Hepatocyte (in vitro differentiated cells): ENCODE results near the gene CD7. TPM values are rescaled to one million over a fixed set of nuclear protein-coding genes. Genes with fewer than 3 reads are reported as not detected.

ENCODE experiments used
- DNase-seq: peaks from one replicate; pipeline ENCODE4 v3.0.0-alpha.2; 2016; ENCODE audit warnings: low spot score
- H2AFZ ChIP-seq: fragments of 200-600 bp; sonication (generic); 2 replicates; pipeline ENCODE4 v1.6.0; 2016; ENCODE audit warnings: antibody characterized with exemption, mild to moderate bottlenecking
- H3K27ac ChIP-seq: fragments of 200-600 bp; sonication (generic); 2 replicates; pipeline ENCODE4 v1.5.1; 2016; ENCODE audit warnings: mild to moderate bottlenecking
- H3K27me3 ChIP-seq: fragments of 200-600 bp; sonication (generic); 2 replicates; pipeline ENCODE4 v1.6.1; 2016
- H3K36me3 ChIP-seq: fragments of 200-600 bp; sonication (generic); replicated peaks from 2 replicates; pipeline ENCODE4 v1.5.1; 2016; ENCODE audit warnings: low read depth; ENCODE audit not compliant: insufficient read depth
- H3K4me1 ChIP-seq: fragments of 200-600 bp; sonication (generic); 2 replicates; pipeline ENCODE4 v1.5.1; 2016; ENCODE audit warnings: mild to moderate bottlenecking, moderate library complexity; ENCODE audit not compliant: insufficient read depth
- H3K4me2 ChIP-seq: fragments of 200-600 bp; sonication (generic); 2 replicates; pipeline ENCODE4 v1.6.0; 2016
- H3K4me3 ChIP-seq: fragments of 200-600 bp; sonication (generic); 2 replicates; pipeline ENCODE4 v1.5.1; 2016; ENCODE audit warnings: mild to moderate bottlenecking
- H3K79me2 ChIP-seq: fragments of 200-600 bp; sonication (generic); 2 replicates; pipeline ENCODE4 v1.6.0; 2017; ENCODE audit warnings: mild to moderate bottlenecking
- H3K9me2 ChIP-seq: fragments of 200-600 bp; sonication (generic); replicated peaks from 2 replicates; pipeline ENCODE4 v1.6.0; 2017; ENCODE audit warnings: mild to moderate bottlenecking; ENCODE audit not compliant: insufficient read depth
- H3K9me3 ChIP-seq: fragments of 200-600 bp; sonication (generic); 2 replicates; pipeline ENCODE4 v1.5.1; 2016; ENCODE audit warnings: low read depth, mild to moderate bottlenecking
- H4K20me1 ChIP-seq: fragments of 200-600 bp; sonication (generic); 2 replicates; pipeline ENCODE4 v1.6.0; 2016; ENCODE audit warnings: mild to moderate bottlenecking; ENCODE audit not compliant: insufficient read depth, poor library complexity, severe bottlenecking
- EZH2 ChIP-seq: fragments of 200-600 bp; sonication (generic); IDR thresholded peaks from 2 replicates; pipeline ENCODE4 v1.6.1; 2016; ENCODE audit warnings: antibody characterized with exemption, mild to moderate bottlenecking, borderline replicate concordance
- EZH2phosphoT487 ChIP-seq: fragments of 200-600 bp; sonication (generic); IDR thresholded peaks from one replicate; pipeline ENCODE4 v1.6.1; 2018; ENCODE audit warnings: antibody characterized with exemption, mild to moderate bottlenecking, low read depth, moderate library complexity; ENCODE audit not compliant: unreplicated experiment, severe bottlenecking
- WGBS: methylation state at CpG from one replicate; pipeline ENCODE4 v1.1.6; 2016; ENCODE audit warnings: low lambda C conversion rate; ENCODE audit errors: missing lambda C conversion rate; 5-methylcytosine and 5-hydroxymethylcytosine counted together
- polyA plus RNA-seq: library from polyadenylated mRNA; unstranded; fragments of >200 nt; fragmentation: Nextera tagmentation; extraction: Ambion mirVana; gene quantifications from 2 replicates; pipeline ENCODE4 v1.2.1, GENCODE V29; 2016
- total RNA-seq: library from RNA; depleted of rRNA; stranded (reverse); fragments of >200 nt; gene quantifications from 2 replicates; pipeline ENCODE4 v1.2.3, GENCODE V29; 2014
- TF ChIP-seq, protein P1 (sequence below): fragments of 200-600 bp; sonication (generic); IDR thresholded peaks from 2 replicates; pipeline ENCODE4 v1.5.1; 2016; ENCODE audit warnings: antibody characterized with exemption, mild to moderate bottlenecking; ENCODE audit not compliant: poor library complexity

The CD7 gene
- total and polyA plus RNA-seq, 2 experiments from 2014 or later = 1.8 to 7.0 TPM

DNA sequence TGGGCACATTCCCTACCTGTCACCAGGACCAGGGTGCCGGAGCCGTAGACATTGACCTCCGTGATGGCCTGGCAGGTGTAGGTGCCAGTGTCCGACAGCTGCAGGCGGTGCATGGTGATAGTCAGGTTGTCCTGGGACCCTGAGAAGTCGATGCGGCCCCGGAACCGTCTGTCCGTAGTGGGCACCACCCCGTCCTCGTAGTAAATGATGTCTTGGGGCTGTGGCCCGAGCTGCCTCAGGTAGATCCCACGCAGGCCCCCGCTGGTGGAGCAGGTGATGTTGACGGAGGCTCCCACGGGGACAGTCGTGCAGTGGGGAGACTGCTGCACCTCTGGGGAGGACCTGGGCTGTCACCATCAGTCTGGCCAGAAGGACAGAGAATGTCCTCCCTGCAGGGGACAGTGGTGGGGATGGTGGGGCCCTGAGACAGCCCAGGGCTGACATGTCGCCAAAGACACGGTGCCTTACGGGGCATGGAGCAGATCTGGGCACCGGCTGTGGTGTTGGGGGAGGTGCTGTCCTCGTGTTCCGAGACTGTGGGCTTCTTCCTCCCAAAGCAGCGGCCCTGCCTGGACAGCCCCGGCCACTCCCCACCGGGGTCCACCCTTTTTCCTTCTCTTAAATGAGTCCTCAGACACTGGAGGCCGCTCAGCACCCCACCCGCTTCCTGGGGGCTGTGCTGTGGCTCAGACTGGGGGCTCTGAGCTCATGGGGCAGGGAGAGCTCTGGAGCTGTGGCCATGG lies 586 bp downstream of the CD7 start:
- Histone ChIP-seq H3K36me3 (no peaks in the 10 kb centered on the region), H3K9me3 (no peaks in the 10 kb centered on the region), H3K79me2 (no peaks in the 10 kb centered on the region), H3K4me2 (no peak overlapping the region), H3K27me3 (no peaks in the 10 kb centered on the region), H2AFZ (no peak overlapping the region), H3K9me2 (no peaks in the 10 kb centered on the region), H4K20me1 (no peaks in the 10 kb centered on the region), H3K27ac (no peak overlapping the region), H3K4me3 (no peak overlapping the region), H3K4me1 (peaks cover 3% of the 10 kb centered on the region)
- DNase-seq = no peak
- no peak for TF ChIP-seq EZH2phosphoT487
- TF ChIP-seq, protein P1, sequence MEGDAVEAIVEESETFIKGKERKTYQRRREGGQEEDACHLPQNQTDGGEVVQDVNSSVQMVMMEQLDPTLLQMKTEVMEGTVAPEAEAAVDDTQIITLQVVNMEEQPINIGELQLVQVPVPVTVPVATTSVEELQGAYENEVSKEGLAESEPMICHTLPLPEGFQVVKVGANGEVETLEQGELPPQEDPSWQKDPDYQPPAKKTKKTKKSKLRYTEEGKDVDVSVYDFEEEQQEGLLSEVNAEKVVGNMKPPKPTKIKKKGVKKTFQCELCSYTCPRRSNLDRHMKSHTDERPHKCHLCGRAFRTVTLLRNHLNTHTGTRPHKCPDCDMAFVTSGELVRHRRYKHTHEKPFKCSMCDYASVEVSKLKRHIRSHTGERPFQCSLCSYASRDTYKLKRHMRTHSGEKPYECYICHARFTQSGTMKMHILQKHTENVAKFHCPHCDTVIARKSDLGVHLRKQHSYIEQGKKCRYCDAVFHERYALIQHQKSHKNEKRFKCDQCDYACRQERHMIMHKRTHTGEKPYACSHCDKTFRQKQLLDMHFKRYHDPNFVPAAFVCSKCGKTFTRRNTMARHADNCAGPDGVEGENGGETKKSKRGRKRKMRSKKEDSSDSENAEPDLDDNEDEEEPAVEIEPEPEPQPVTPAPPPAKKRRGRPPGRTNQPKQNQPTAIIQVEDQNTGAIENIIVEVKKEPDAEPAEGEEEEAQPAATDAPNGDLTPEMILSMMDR = no peak
- TF ChIP-seq EZH2 = no peak
- WGBS = 90% methylated on average over 25 of the region's 29 CpGs

GRCh38 chr17:82315703-82316358 lies 1.6 kb downstream of the CD7 start:
- no peak overlapping the region for H3K27ac ChIP-seq
- no peaks in the 10 kb centered on the region for H3K36me3 ChIP-seq
- H3K9me3 ChIP-seq = no peaks in the 10 kb centered on the region
- TF ChIP-seq EZH2phosphoT487 = no peak
- TF ChIP-seq, protein P1 = no peak
- TF ChIP-seq EZH2 = no peak
- H3K4me2 ChIP-seq = no peak overlapping the region
- H3K4me3 ChIP-seq = no peak overlapping the region
- peaks cover 3% of the 10 kb centered on the region for H3K4me1 ChIP-seq
- H3K9me2 ChIP-seq = no peaks in the 10 kb centered on the region
- no peaks in the 10 kb centered on the region for H3K27me3 ChIP-seq
- H2AFZ ChIP-seq = no peak overlapping the region
- WGBS = 66% methylated on average over 29 of the region's 36 CpGs
- no peaks in the 10 kb centered on the region for H4K20me1 ChIP-seq
- H3K79me2 ChIP-seq = no peaks in the 10 kb centered on the region
- no peak for DNase-seq

DNA sequence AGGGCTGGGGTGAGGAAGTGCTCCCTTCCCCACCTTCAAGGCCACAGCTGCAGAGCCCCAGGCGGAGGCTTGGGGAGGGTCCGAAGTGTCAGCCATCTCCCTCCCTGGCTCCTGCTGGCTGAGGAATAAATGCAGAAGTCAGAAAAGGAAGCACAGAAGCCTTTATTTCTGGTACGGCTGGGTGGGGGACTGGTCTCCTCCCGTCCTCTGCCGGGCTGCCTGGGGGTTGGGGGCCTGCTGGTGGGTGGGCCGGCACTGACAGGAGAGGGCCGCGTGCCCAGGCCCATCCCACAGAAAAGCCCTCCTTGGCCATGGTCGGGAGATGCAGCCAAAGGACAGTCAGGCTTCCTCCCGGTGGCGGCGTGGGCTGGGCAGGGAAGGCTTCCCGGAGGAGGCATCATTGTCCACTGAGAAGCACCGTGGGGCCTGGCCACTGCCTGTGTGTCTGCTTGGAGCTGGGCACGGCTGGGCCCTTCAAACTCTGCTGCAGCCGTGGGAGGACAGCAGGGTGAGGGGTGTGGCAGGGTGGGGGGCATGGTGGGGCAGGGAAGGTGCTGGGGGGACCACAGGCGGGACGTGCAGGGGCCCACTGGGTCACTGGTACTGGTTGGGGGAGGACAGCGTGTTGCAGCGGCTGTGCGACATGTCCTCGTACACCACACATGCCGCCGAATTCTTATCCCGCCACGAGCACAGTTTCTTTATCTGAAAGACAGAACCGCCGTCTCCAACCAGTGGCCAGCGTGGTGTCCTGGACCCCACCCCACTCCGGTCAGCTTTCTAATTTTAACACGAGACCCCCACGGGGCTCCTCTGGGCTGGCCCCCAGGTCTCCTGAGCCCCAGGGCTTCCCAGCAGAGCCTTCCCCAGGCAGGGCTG lies 2.4 kb downstream of the CD7 start:
- no peaks in the 10 kb centered on the region for H3K27me3 ChIP-seq
- 83% methylated on average over 18 of the region's 32 CpGs for WGBS
- no peaks in the 10 kb centered on the region for H3K9me3 ChIP-seq
- H3K27ac ChIP-seq = no peak overlapping the region
- TF ChIP-seq, protein P1 = no peak
- no peak for TF ChIP-seq EZH2
- no peak for TF ChIP-seq EZH2phosphoT487
- no peak overlapping the region for H2AFZ ChIP-seq
- no peak overlapping the region for H3K4me3 ChIP-seq
- H3K9me2 ChIP-seq = no peaks in the 10 kb centered on the region
- H3K79me2 ChIP-seq = no peaks in the 10 kb centered on the region
- no peaks in the 10 kb centered on the region for H3K36me3 ChIP-seq
- no peak overlapping the region for H3K4me2 ChIP-seq
- peaks cover 8% of the 10 kb centered on the region for H3K4me1 ChIP-seq
- no peaks in the 10 kb centered on the region for H4K20me1 ChIP-seq
- no peak for DNase-seq
